T47D (cell line): ENCODE data around the gene MOB1A.
"Not testable (repeated sequence)": the region's sequence is repeated elsewhere in the genome, so short reads cannot be mapped to it uniquely, and the experiment has no call there.

Experiments used
- DNase-seq, 2 experiments: peaks; one replicate each; pipeline versions ENCODE4 v3.0.0 to v3.0.0-alpha.2; 2011 to 2012; ENCODE audit warnings: low read depth in 1 of 2, low spot score in 1 of 2
- JUND ChIP-seq: IDR thresholded peaks from 2 replicates; pipeline ENCODE4 v1.6.1; 2012; ENCODE audit warnings: low read depth
- in situ Hi-C: cut with HindIII; loops from 2 replicates; pipeline ENCODE4 v1.10.0; 2016; ENCODE audit warnings: low sequenced_read_pairs, low pct_unique_long_range_greater_than_20kb

The MOB1A gene

GRCh38 chr2:74130211-74130995 is 48.3 kb downstream of the MOB1A start:
- DNase-seq, result peak in 1 of 2 experiments; percentile 25
- TF ChIP-seq JUND, result no peak
- in situ Hi-C loops, result no loop called here

DNA sequence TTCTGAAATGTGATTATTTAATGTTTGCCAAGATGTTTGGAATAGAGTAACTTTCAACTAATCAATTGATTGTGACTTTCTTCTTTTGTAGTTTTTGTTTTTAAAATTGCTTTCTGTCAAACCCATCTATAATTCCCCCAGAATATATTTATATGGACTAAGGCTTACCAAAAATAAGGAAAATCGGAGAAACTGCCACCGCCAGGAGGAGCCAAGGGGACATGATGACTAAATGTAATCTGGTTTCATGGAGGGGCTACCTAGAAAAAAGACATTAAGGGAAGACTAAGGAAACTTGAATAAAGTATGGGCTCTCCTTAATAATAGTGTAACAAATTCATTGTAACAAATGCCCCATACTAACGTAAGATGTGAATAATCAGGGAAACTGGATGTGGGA is 50.5 kb downstream of the MOB1A start:
- in situ Hi-C loops, result no loop called here
- TF ChIP-seq JUND, result no peak
- no peak for DNase-seq

DNA sequence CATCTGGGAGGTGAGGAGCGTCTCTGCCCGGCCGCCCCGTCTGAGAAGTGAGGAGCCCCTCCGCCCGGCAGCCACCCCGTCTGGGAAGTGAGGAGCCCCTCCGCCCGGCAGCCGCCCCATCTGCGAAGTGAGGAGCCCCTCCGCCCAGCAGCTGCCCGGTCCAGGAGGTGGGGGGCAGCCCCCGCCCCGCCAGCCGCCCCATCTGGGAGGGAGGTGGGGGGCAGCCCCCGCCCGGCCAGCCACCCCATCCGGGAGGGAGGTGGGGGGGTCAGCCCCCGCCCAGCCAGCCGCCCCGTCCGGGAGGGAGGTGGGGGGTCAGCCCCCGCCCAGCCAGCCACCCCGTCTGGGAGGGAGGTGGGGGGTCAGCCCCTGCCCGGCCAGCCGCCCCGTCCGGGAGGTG is 54.7 kb downstream of the MOB1A start:
- in situ Hi-C loops, DNase-seq: not testable (repeated sequence)

DNA sequence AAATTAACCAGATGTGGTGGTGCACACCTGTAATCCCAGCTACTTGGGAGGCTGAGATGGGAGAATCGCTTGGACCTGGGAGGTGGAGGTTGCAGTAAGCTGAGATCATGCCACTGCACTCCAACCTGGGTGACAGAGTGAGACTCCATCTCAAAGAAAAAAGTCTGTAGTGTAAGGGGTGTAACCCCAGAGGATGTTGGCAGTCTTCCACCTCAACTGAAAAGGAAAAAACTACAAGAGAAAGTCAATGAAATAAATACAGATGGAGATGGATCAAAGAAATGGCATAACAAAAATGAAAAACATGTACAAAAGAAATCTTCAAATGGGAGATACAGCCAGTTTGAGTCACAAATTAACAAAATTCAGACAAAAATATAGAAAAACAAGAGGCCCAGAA is 56.8 kb downstream of the MOB1A start:
- in situ Hi-C loops, DNase-seq: not testable (repeated sequence)

DNA sequence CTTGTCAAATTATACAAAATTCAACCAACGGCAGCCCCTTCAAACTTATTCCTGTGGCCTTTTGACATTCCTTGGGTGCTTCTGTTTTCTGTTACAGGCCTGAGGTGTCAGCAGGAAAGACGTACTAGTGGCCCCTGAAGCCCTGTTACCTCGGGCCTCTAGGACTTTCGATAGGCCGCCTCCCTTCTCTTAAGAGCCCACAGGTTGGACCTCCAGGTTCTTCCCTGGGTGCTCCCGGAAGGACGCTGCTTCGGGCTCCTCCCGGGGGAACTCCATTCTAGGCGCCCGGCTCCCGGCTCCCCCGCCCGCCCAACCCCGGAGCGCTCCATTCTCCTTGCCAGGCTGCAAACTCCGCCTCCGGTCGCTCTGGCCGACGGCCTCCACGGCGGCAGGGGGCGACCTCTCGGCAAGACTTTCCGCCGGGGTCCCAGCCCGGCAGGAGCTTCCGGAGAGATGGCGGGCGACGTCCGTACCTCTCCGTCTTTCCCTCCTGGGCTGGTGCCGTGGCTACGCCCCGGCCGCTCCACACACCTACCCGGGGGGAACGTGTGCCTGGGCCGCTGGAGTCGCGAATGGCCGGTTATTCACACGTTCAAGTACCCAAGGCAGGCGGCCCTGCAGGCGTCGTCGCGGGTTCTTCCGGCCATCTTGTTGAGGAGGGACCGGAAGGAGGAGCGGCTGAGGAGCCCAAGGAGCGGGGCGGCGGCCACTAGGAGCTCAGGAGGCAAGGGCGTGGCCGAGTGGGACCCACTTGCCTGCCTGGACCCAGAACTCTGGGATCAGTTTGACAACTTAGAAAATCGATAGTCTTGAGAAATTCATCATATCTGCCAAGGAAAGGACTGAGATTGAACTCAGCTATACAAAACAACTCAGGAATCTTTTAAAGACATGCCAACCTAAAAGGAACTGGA is 58.5 kb downstream of the MOB1A start:
- in situ Hi-C loops, result no loop called here
- DNase-seq, result peak; percentile 85 to 88
- no peak for TF ChIP-seq JUND

DNA sequence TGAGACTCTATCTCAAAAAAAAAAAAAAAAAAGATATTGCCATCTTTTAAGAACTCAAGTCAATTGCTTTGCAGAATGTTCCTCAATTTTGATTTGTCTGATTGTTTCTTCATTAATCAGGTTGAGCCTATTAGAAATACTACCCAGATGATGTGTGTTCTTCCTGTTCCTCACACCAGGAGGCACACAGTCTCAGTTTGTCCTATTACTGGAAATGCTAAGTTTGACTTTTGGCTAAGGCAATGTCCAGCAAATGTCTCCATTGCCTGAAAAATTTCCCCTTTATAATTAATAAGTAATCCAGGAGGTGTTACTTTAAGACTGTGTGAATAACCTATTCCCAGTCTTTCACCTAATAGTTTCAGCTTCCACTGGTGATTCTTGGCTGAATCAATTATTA is 59.3 kb downstream of the MOB1A start:
- peak in 1 of 2 experiments; percentile 30 for DNase-seq
- no peak for TF ChIP-seq JUND
- in situ Hi-C loops, result no loop called here

DNA sequence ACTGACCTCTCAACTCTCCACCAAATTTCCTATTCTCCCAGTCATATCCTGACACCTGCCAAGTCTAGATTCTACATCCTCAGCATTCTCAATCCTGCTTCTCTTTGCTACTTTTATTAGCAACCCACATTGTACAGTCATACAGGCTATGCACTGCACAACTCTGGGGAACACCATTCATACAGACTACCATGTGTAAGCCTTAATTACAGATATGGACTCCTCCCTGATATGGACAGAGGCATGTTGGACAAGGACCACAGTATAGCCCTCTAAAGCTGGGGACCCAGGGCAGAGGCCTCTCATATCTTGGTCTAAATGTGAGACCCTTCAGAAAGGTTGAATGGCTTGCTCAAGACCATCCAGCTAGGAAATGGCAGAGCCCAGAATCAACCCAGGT is 67.3 kb downstream of the MOB1A start:
- in situ Hi-C loops, result no loop called here
- TF ChIP-seq JUND, result no peak
- DNase-seq, result no peak

- DNase-seq, result no peak
- in situ Hi-C loops, result no loop called here
- no peak for TF ChIP-seq JUND
Observed at GRCh38 chr2:74110537-74110936, 68.1 kb downstream of the MOB1A start.

DNA sequence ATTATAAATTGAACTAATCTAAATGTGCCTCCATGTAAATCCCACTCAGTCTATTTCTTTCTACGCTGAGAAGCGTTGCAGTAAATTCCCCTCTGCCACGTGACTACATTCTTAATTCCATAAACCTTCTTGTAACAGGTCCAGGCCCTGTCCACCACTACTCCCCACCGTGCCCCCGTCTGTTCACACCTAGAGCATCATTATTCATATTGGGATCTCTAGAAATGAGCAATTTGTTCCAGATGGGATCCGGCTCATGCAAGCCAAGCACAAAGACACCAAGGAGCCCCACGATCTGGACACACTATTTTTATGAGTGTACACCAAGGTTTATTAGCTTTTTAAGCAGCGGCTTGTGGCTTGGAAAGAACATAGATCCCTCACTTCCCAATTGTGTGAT is 69.1 kb downstream of the MOB1A start:
- in situ Hi-C loops, result no loop called here
- TF ChIP-seq JUND, result no peak
- DNase-seq, result no peak

- in situ Hi-C loops, result no loop called here
- no peak for DNase-seq
- TF ChIP-seq JUND, result no peak
Observed at GRCh38 chr2:74107071-74107470, 71.6 kb downstream of the MOB1A start.

- no peak for DNase-seq
- no peak for TF ChIP-seq JUND
- in situ Hi-C loops, result no loop called here
Observed at GRCh38 chr2:74105413-74105812, 73.3 kb downstream of the MOB1A start.

DNA sequence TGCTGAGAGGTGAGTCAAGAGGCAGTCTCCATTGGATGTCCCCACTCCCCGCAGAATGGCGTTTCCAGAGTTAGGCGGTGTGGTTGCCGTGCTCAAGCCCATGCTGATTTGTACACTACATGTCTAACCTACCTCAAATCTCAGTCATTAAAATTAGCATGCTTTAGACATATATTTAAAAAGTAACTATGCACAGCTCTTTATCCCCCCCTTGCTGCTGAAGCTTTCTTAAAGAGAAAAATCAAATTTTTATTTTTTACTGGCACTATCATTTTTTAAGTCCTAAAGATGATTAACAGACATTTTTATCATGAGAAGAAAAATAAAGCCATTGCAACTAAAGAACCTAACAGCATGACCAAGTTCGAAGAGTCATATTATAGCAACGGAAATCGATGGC is 73.8 kb downstream of the MOB1A start:
- no peak for TF ChIP-seq JUND
- in situ Hi-C loops, result no loop called here
- no peak for DNase-seq

DNA sequence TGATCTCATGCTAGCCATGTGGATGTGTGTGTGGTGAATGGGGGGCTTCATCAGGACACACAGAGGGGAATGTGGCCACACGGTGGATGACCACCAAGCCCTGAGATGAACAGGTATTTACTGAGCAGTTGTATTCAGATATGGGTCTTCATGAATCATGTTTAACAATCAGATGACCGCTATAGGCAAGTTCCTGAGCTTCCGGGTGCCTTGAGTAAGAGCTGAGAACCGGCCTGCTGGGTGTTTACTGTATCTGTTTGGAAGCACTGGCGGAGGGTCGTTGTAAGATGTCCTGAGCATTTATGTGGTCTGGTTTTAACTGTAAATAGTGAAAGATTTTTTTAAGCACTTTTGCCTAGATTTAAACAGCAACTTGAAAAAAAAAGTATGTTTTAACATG is 74.9 kb downstream of the MOB1A start:
- in situ Hi-C loops, result no loop called here
- TF ChIP-seq JUND, result no peak
- DNase-seq, result no peak
